NCI-H1105 treated with DMSO at 0.1 percent for 48 hours (cell line): ENCODE measurements around the gene ZP2.
"Not testable (repeated sequence)": the region's sequence is repeated elsewhere in the genome, so short reads cannot be mapped to it uniquely, and the experiment has no call there.

Source experiments
- DNase-seq: peaks from one replicate; lab custom pipeline; 2025; lab: John Stamatoyannopoulos, UW

Gene ZP2

GRCh38 chr16:21170116-21170515 is 41.3 kb downstream of the ZP2 start:
- not testable (repeated sequence) for DNase-seq

GRCh38 chr16:21169249-21169981 is 42.0 kb downstream of the ZP2 start:
- no peak for DNase-seq

GRCh38 chr16:21167929-21168602 is 43.3 kb downstream of the ZP2 start:
- no peak for DNase-seq

- DNase-seq, result no peak
Observed at GRCh38 chr16:21167360-21167759, 44.0 kb downstream of the ZP2 start.

GRCh38 chr16:21166561-21166961 is 44.8 kb downstream of the ZP2 start:
- no peak for DNase-seq

GRCh38 chr16:21164521-21165168 is 46.7 kb downstream of the ZP2 start:
- no peak for DNase-seq

GRCh38 chr16:21163576-21163975 is 47.8 kb downstream of the ZP2 start:
- no peak for DNase-seq

- peak; percentile 64 for DNase-seq
Observed at GRCh38 chr16:21162661-21163151, 48.7 kb downstream of the ZP2 start.

- no peak for DNase-seq
Observed at GRCh38 chr16:21161211-21161610, 50.2 kb downstream of the ZP2 start.

GRCh38 chr16:21160276-21160675 is 51.1 kb downstream of the ZP2 start:
- DNase-seq, result no peak

- no peak for DNase-seq
Observed at GRCh38 chr16:21159281-21159951, 52.0 kb downstream of the ZP2 start.

GRCh38 chr16:21158208-21159110 is 52.9 kb downstream of the ZP2 start, which contains the start of gene LDAF1:
LDAF1 (plus strand) TSS chr16:21158674; CDS start chr16:21161183, 2,509 bp downstream.
- DNase-seq, result peak; percentile 29

GRCh38 chr16:21157632-21158031 is 53.7 kb downstream of the ZP2 start:
- DNase-seq, result no peak

- peak; percentile 64 for DNase-seq
Observed at GRCh38 chr16:21156767-21157467, 54.5 kb downstream of the ZP2 start.

GRCh38 chr16:21156011-21156410 is 55.4 kb downstream of the ZP2 start:
- DNase-seq, result not testable (repeated sequence)

- not testable (repeated sequence) for DNase-seq
Observed at GRCh38 chr16:21153124-21153729, 58.1 kb downstream of the ZP2 start.

- not testable (repeated sequence) for DNase-seq
Observed at GRCh38 chr16:21152160-21153030, 59.0 kb downstream of the ZP2 start.

- DNase-seq, result peak; percentile 86
Observed at GRCh38 chr16:21150375-21151001, 60.9 kb downstream of the ZP2 start, which contains the start of gene DNAH3. DNAH3 (minus strand) TSS chr16:21150846; CDS start chr16:21150319, 527 bp downstream.
